Karpas-422 (cell line): Measurements from ENCODE around the gene PRR23B. TPM values are rescaled to one million over a fixed set of nuclear protein-coding genes. Genes with fewer than 3 reads are reported as not detected.

Experiments
- total RNA-seq: library from RNA; depleted of rRNA; stranded (reverse); fragments of >200 nt; shearing (Covaris generic); gene quantifications from 2 replicates; pipeline ENCODE4 v1.2.3, GENCODE V29; 2014; ENCODE audit warnings: low replicate concordance; rRNA removed

The PRR23B gene
- total RNA-seq, 1 experiment from 2014 or later, result not detected

Other genes with a start within 250 kb of the PRR23B start
- gene PIK3CB, start 186.0 kb downstream of the PRR23B start, total RNA-seq, result 13.0 and 35.3 TPM in 2 replicates
- gene FOXL2, start 73.8 kb downstream of the PRR23B start, total RNA-seq, result not detected in 2 replicates
- not detected in 2 replicates for gene FOXL2NB, start 73.7 kb downstream of the PRR23B start, total RNA-seq
- gene PRR23A, start 14.7 kb downstream of the PRR23B start, total RNA-seq, result not detected in 2 replicates
- gene PRR23C, start 24.0 kb upstream of the PRR23B start, total RNA-seq, result not detected in 2 replicates